Measurements from ENCODE around the gene PIP5K1B.

PIP5K1B gene

GRCh38 chr9:68978501-68978900 lies 273.5 kb downstream of the PIP5K1B start:
- Histone ChIP-seq H3K79me2 (ENCODE audit: insufficient read depth, low read length) (no peaks in the 10 kb centered on the region), H2AFZ (ENCODE audit: low read length) (no peak overlapping the region), H3K36me3 (ENCODE audit: insufficient read depth, low read length) (no peaks in the 10 kb centered on the region), H3K9me3 (ENCODE audit: insufficient read depth, low read depth, low read length) (peaks cover 4% of the 10 kb centered on the region; the same call in 1 of the 2 replicates), H3K27me3 (ENCODE audit: insufficient read depth, low read length, poor library complexity, severe bottlenecking) (no peaks in the 10 kb centered on the region), H3K4me2 (ENCODE audit: low read depth, low read length, poor library complexity, severe bottlenecking) (no peak overlapping the region), H3K9ac (ENCODE audit: low read depth, low read length, poor library complexity, severe bottlenecking) (no peak overlapping the region), H3K4me3 (ENCODE audit: low read length, poor library complexity, severe bottlenecking) (no peak overlapping the region), H3K4me1 (ENCODE audit: insufficient read depth, low read length, poor library complexity, severe bottlenecking) (peaks cover 65% of the 10 kb centered on the region), H3K9me2 (replicated peaks; ENCODE audit: low read depth, low read length) (no peaks in the 10 kb centered on the region), H4K20me1 (ENCODE audit: insufficient read depth, low read length, poor library complexity, severe bottlenecking) (no peaks in the 10 kb centered on the region), H3F3A (ENCODE audit: low read depth) (peaks cover 9% of the 10 kb centered on the region)
- no peak for TF ChIP-seq CTCF (conservative IDR thresholded peaks at IDR 0.05; ENCODE audit: low read length)
- TF ChIP-seq EZH2phosphoT487 (IDR thresholded peaks at IDR 0.05; ENCODE audit: borderline replicate concordance) = no peak

- Histone ChIP-seq H3K9ac (ENCODE audit: low read depth, low read length, poor library complexity, severe bottlenecking) (peak overlapping the region; percentile 54), H3K79me2 (ENCODE audit: insufficient read depth, low read length) (no peaks in the 10 kb centered on the region), H3K9me3 (ENCODE audit: insufficient read depth, low read depth, low read length) (peaks cover 4% of the 10 kb centered on the region; the same call in 1 of the 2 replicates), H3K4me1 (ENCODE audit: insufficient read depth, low read length, poor library complexity, severe bottlenecking) (peaks cover 65% of the 10 kb centered on the region), H3K4me3 (ENCODE audit: low read length, poor library complexity, severe bottlenecking) (peak overlapping the region; percentile 5), H3K9me2 (replicated peaks; ENCODE audit: low read depth, low read length) (no peaks in the 10 kb centered on the region), H3K36me3 (ENCODE audit: insufficient read depth, low read length) (no peaks in the 10 kb centered on the region), H4K20me1 (ENCODE audit: insufficient read depth, low read length, poor library complexity, severe bottlenecking) (no peaks in the 10 kb centered on the region), H3F3A (ENCODE audit: low read depth) (peaks cover 9% of the 10 kb centered on the region), H3K27me3 (ENCODE audit: insufficient read depth, low read length, poor library complexity, severe bottlenecking) (no peaks in the 10 kb centered on the region), H3K4me2 (ENCODE audit: low read depth, low read length, poor library complexity, severe bottlenecking) (peak overlapping the region; percentile 79), H2AFZ (ENCODE audit: low read length) (no peak overlapping the region)
- no peak for TF ChIP-seq EZH2phosphoT487 (IDR thresholded peaks at IDR 0.05; ENCODE audit: borderline replicate concordance)
- no peak for TF ChIP-seq CTCF (conservative IDR thresholded peaks at IDR 0.05; ENCODE audit: low read length)
Measured at GRCh38 chr9:68979538-68980314, 274.7 kb downstream of the PIP5K1B start.

- H3F3A ChIP-seq (ENCODE audit: low read depth) = peaks cover 9% of the 10 kb centered on the region
- no peaks in the 10 kb centered on the region for H3K9me2 ChIP-seq (replicated peaks; ENCODE audit: low read depth, low read length)
- no peak for TF ChIP-seq EZH2phosphoT487 (IDR thresholded peaks at IDR 0.05; ENCODE audit: borderline replicate concordance)
- no peak for TF ChIP-seq CTCF (conservative IDR thresholded peaks at IDR 0.05; ENCODE audit: low read length)
- no peaks in the 10 kb centered on the region for H3K27me3 ChIP-seq (ENCODE audit: insufficient read depth, low read length, poor library complexity, severe bottlenecking)
- peak overlapping the region; percentile 79 for H3K4me2 ChIP-seq (ENCODE audit: low read depth, low read length, poor library complexity, severe bottlenecking)
- H3K4me1 ChIP-seq (ENCODE audit: insufficient read depth, low read length, poor library complexity, severe bottlenecking) = peaks cover 61% of the 10 kb centered on the region
- no peaks in the 10 kb centered on the region for H4K20me1 ChIP-seq (ENCODE audit: insufficient read depth, low read length, poor library complexity, severe bottlenecking)
- peaks cover 4% of the 10 kb centered on the region; the same call in 1 of the 2 replicates for H3K9me3 ChIP-seq (ENCODE audit: insufficient read depth, low read depth, low read length)
- no peak overlapping the region for H2AFZ ChIP-seq (ENCODE audit: low read length)
- H3K36me3 ChIP-seq (ENCODE audit: insufficient read depth, low read length) = no peaks in the 10 kb centered on the region
- H3K4me3 ChIP-seq (ENCODE audit: low read length, poor library complexity, severe bottlenecking) = peak overlapping the region; percentile 5
- H3K9ac ChIP-seq (ENCODE audit: low read depth, low read length, poor library complexity, severe bottlenecking) = peak overlapping the region; percentile 54
- H3K79me2 ChIP-seq (ENCODE audit: insufficient read depth, low read length) = no peaks in the 10 kb centered on the region
Measured at GRCh38 chr9:68980341-68980914, 275.4 kb downstream of the PIP5K1B start.

Measured in Loucy (cell line).